Activated CD4-positive, CD25-positive, alpha-beta regulatory T cell treated with anti-CD3 and anti-CD28 coated beads, Interleukin-2, amount 50 U/mL, for 72 hours (primary cell): ENCODE measurements around the gene FRMD4A.

Experiments used
- DNase-seq: peaks from one replicate; pipeline ENCODE4 v3.0.0; 2021

The FRMD4A gene

DNA sequence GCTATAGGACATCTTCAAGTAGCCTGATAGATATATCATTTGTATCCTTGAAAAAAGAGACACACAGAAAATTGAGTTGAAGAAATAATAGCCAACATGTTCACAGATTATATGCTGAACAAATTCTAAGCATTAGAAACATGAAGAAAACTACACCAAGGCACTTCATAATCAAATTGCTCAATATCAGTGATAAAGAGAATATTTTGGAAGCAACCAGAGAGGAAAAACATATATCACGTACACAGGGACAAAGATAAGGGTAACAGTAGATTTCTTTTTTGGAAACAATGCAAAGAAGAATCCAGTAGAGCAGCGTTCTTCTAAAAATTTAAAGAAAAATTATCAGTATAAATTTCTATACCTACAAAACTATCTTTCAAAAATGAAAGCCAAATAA is 6.0 kb upstream of the FRMD4A start:
- DNase-seq, result no peak

DNA sequence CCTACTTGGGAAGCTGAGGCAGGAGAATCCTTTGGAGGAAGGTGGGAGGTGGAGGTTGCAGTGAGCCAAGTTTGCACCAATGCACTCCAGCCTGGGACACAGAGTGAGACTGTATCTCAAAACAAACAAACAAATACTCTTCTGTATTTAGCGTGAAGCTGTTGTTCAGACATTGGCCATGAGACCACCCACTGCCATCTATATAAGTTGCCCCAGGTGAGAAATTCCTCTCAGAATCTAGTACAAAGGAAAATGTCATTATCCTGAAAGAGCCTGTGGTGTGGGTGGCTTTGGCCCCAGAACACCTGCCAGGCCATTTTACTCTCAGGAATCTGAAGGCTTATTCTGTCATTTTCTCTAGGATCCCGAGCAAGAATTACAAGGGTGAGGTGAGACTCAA is 4.0 kb upstream of the FRMD4A start:
- no peak for DNase-seq

DNA sequence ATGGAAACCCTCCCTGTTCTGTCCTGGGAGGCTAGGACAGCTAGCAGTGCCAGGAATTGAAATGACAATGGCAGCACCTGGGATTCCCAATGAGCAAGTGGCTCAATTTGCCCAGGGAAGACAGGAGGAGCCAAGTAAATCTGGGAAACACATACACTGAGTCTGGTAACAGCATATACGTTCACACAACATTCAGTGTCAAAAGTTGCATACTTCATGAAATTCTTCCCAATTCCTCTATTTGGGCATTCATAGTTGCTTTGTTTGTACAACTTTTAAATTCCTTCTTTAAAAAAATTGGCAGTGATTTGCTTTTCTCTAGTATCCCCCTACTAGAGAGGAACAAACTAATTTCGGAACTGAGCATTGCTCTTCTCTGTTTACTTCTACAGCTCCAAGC is 2.9 kb upstream of the FRMD4A start:
- DNase-seq, result no peak

DNA sequence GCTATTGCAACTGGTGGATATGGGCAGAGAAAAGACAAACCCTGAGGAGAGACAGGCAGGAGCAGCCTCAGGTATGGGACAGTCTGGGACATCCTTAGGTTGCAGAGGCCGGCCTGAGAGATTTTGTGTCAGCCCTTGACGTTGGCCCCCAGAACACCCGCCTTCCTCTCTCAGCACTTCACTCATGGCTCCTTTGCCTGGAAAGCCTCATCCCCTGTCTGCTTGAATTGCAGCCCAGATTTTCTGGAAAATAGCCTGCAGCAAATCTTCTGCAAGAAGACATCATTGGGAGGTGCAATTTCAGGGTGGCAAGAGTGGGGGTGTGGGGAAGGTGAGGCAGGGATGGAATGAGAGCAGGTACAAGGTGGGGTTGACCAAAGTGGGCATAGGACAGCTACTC is 2.2 kb upstream of the FRMD4A start:
- DNase-seq, result no peak

DNA sequence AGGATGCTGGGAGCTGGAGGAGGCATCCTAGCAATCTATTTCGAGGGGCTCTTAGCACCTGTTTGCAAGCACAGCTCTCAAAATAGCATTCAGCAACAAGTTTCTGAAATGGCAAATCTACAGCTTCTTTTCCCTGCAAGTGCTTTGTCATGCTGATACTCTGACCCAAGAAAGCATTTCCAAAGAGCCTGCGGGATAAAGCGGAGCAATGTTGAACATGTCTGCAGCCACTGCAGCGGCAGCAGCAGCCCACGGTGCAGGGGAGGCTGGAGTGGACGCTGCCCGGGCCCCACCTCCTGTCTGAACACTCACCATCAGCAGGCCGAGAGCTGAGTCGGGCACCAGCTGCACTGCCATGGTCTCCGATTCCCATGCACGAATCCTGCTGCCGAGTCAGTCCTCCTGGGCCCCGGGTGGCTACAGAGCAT is 964 bp downstream of the FRMD4A start:
- DNase-seq, result no peak

DNA sequence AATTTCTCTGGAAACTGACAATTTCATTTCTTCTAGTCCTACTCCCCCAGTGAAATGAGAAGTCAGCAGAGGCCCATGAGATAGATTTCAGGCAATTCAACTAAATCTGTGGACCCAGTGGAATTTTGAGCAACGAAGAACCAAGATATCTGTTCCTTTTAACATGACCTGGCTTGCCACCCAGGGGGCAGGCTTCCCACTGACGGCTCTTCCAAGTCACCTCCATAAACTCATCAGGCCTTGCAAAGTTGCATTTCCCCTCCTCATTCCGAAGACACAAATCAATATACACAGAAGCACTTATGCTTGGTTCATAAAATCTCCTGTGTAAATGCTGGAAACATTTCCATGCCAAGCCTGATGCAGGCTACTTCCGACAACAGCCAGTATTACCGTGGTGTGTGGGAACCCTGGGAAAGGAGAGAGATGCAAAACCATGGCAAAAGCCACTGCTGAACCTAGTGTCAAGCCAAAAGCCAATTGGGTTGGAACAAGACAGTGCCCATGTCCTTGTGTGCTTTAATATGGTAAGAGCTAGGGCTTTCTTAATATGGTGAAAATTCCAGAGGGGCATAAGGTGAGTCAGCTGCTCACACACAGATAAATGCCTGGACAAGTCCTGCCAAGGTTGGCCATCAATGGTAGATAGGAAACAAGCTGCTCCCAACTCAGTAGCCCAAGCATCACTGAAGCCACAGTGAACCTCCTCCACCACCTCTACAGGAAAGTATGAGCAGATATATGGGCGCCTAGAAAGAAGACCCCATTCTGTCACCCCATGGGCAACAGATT is 1.6 kb downstream of the FRMD4A start:
- DNase-seq, result no peak

DNA sequence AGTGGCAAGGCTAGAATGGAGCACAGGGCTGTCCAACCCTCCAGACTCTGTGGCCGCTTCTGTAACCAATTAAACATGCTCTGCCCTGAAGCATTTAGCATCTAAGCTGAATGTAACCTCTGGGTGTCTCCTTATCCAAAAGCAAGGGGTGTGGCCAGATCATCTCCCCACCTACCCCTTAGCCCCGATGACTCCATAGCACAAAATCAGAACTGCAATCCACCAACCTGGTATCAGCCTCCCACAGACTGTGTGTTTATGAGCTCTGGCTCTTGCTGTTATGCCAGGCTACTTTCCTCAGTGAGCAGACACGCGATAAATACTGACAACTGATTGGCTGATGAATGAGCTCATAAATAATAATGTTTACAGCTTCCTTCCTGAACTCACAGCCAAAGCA is 3.2 kb downstream of the FRMD4A start:
- no peak for DNase-seq

DNA sequence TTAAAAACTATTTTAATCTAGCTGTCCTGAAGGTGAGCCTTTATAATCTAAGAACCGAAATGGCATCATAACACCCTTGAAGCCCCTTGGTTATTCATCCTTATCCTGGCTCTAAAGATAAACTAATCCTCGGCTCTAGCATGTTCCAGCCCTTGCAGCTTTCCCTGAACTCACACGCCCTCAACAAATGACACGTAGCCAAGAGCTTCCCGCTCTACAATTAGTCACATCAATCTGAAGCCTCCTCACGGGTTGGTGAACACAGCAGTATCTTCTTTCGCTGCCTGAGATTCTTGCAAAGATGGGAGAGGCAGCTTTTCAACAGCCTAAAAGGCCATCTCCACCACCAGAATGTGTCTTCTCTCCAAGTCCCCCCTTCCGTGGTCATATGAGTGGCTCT is 4.1 kb downstream of the FRMD4A start:
- no peak for DNase-seq

DNA sequence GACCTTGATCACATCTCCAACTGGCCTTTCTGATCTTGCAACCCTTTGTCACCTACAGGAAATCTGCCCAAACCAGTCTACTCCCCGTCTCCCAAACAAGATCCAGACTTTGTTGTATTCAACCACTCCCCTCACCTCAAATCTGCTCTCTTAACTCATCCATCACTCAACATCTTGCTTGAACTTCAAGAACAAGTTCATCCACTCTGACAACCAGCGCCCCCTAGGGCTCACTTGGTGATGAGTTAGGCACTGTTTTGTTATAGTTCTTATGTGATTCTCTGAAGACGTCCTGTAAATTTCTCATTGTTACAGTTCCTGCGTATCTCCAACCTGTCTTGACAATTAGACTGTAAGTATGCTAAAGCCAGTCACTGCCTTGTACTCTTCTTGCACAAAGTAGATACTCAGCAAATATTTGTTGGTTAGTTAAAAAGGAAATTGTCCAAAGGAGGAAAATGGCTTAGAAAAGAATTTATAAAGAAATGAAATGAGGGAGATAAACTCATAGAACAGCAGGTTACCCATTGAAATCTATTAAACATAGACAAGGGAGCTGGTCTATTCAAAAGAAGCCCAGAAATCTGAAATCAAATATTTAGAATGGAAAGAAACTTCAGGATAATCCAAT is 5.3 kb downstream of the FRMD4A start:
- peak; percentile 59 for DNase-seq

DNA sequence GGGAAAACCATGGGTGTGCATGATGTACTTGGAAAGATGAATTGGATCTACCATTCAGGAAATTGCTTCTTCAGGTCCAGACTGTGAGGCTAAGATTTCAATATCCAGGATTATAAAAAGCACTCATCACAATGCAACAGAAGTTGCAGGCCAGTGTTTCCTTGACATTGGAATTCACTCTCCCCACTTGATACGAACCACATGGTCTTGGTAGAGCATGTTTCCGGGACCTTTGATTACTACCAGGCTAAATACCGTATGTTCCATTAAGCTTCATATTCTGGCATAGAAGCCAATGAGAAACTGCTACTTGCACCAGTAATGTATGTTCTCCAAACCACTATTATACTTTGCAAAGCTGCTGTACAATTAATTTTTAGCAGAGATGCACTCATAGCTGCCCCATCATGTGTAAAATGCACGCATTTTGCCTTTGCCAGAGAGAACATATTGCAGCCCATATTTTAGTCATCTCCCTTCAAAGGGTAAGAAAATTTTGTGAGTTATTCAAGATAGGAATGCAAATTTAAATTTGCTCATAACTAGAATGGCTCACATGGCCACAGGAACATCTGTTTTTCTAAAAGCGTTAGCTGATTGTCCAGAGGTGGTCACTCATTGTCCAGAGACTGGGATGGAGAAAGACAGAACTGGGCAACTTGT is 8.1 kb downstream of the FRMD4A start:
- no peak for DNase-seq

DNA sequence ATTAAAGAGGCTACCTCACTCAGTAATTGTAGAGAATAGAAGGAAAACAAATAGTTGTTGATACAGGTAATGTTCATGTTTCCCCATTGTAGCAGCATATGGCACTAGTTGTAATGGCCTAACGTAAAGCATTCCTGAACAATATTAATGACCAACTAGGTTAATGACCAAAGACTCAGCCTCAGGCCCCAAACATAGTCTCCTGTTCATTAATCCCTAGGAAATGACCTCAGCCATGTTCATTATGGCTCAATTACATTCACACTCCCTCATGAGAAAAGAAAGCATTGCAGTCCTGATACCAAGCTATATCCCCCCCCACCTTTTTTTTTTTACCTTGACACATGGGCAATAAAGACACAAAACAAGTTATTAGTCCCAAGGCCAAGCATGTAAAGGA is 12.7 kb downstream of the FRMD4A start:
- DNase-seq, result no peak

DNA sequence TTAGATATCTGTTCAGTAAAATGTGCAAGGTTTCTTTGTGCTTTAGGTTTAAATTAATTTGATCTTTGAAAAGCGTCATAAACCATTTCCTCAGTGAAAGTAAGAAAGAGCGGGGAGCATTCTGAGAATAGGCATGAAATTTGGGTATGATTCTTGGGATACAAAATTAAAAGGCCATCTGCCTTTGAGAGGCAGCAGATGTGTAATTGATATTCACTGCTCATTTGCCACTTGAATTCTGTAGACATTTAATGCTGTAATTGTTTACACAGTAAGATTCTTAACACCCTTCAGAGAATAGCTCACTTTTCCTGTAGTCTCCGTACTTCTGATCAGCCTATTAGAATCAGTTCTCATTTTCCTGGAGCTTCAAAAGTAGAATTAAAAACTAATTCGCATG is 18.7 kb downstream of the FRMD4A start:
- no peak for DNase-seq

DNA sequence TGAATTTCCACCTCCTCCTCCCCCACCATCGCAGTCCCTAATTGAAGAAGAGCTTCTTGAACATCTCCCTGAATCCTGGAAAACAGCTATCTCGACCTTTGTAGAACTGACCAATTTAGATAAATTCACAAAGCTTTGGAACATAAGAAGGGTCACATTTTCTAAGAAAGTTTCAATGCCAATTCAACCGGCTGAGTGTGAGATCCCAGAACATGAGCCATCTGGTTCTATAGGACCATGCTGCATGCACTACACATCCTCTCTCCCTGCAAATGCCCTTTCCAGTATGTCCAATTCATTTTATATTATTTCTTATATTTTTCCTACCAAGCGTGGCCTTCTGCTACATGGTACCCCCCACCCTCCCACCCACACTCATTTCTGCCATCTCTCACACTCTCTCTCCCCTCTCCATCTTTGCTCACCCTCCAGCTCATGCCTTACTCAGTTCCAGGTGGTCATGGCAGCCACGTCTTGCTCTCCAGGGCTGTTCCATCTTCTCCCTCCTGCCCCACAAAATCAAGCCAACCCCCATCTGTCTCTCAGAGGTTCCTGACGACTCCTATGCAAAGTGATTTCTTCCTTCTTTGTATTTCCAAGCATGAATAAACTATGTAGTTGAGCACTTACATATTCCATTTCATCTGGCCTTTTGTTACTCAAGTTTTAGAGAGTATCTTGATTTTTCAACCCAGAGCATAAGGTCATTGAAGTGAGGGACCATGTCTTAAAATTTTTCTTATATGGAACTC is 19.3 kb downstream of the FRMD4A start:
- no peak for DNase-seq

DNA sequence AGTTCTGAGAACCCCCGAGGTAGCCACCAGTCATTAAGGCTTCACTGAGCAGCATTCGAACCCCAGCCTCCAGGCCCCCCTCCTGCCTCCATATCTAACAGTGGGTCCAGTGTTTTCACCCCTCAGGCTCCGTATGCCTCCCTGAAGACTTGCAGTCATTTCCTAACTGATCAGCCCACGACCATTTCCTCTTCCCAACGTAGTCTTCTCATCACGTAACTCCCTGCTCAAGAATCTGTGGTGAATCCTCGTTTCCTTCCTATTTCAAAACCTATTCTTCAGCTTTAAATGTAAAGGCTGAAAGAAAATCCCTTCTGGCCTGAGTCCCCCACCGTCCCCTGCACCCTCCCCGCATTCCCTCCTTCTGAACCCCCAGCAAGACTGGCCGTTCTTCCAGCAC is 21.1 kb downstream of the FRMD4A start:
- DNase-seq, result no peak

DNA sequence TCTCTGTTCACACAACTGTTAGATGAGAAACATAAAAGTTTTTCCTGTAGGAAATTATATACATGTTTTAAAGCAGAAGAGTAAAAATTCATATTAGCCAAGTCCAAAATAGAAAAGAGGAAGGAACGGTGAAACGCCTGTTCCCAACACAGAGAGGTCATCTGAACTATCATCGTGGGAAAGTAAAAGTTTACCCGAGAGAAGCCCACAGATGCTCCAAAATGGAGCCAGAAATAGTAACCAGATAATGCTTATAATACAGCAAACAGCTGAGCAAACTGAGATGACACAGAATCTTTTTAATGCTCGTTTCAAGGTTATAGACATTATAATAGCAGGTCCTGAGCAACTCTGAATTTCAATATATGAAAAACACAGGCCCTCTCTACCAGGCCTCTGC is 24.5 kb downstream of the FRMD4A start:
- no peak for DNase-seq

DNA sequence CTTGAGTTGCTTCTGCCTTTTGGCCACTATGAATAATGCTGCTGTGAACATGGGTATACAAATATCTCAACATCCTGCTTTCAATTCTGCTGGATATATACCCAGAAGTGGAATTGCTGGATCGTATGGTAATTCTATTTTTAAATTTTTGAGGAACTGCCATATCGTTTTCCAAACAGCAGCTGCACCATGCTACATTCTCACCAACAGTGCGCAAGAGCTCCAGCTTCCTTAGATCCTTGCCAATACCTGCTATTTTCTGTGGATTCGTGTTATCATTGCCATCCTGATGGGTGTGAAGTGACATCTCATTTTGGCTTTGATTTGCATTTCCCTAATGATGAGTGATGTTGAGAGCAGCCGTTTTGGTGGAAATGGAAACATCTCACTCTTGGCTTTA is 26.7 kb downstream of the FRMD4A start:
- no peak for DNase-seq

DNA sequence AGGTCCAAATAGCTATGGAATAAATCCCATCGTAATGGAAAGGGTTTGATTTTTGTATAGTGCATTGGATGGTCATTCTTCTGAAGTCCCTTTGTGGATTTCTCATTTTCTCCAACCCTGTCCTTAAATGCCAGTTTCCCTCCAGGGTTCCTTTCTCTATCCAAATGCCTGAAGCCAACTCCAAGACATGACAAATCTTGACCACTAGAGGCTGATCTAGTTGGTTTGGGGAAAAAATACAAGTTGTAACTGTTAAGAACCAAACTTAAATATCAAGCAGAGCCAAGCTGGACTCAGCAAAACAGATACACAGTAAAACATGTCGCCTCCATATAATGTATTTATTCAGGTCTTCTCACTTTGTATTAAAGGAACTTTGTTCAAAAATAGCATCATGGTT is 28.7 kb downstream of the FRMD4A start:
- DNase-seq, result no peak

DNA sequence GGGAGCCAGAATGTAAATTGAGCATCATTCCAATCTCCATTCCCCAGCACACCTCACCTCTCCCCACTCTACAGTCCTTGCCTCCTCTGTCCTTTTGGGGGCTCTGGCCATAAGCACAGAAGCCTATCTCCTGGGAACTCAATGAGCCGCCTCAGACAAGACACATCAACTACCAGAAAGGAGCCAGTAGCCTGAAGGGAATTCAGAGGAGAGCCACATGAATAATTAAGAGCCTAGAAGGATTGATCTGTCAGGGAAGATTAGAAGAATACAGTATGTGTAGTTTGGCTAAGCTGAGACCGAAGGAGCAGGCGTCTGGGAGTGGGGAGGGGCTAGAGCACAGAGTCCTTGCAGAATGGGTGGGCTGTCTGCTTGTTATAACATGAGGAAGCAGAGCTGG is 31.2 kb downstream of the FRMD4A start:
- no peak for DNase-seq

DNA sequence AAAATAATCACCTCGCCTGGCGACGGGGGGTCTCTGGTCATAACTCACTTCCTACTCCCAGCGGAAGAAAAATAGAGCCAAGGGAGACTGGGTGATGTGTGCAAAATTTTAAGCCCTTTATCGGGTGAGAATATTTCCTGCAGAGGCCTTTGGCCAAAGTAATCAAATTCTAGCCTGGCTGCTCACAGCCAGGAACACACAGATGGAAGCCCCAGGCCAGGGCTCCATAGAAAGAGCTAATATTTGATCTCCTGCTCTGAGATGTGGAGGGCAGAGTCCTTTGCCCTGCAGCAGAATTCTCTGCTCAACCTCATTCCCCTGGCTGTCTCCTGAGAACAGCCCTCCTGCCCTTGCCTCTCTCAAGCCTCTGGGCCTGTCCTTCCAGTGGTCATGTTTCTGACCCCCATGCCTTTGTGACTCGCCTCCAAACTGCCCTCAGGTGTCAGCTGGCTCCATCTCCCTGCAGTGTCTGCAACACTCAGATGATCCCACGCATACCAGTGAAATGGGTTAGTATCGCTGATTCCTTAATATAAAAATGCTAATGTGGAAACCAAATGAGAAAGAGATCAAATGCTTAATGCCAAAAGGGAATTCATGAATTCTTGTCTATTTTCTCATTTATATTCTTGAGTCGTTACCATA is 34.5 kb downstream of the FRMD4A start:
- DNase-seq, result no peak

DNA sequence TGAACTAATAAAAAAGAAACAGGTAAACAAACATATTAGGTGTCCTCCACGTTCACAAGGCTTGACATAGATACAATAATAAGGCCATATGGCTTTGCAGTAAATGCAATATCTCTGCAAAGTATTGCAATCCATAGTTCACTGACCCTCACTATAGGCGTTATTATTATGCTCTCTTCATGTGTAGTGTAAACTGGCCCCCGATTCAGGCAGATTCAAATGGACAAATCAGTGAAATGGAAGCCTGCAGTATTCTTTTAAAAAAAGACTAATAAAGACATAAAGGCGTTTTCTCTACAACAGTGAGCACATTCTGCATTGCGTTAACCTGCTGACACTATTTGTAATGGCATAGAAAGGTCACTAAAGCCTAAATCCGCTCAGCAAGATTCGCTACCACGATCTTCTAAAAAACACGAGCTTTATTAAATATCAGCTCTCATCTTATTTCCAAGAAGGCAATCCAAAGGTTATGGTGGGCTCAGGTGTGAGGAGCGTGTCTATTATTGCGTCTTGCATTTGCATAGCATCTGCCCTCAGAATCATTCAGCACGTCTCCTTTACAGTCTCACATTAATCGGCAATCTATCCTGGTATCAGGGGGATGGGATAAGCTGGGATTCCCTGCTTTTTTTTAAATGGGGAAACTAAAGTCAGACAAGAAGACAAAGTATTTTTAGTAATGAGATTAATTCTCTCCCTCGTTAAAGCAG is 36.2 kb downstream of the FRMD4A start:
- no peak for DNase-seq

DNA sequence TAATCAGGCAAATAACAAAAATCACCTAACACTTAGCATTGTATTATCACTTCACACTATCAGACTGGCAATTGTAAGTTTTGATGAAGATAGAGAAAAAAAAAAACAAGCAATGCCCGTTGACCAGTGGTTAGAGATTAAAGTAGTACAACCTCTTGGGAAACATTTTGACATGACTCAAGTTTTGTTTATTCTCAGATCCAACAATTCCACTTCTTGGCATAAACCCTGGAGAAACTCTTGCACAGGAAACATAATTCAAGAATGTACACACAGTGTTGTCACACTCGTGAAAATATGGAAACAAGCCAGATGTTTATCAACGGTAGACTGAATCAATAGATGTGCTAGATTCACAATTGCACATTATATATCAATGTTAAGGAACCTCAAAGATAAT is 37.2 kb downstream of the FRMD4A start:
- no peak for DNase-seq

DNA sequence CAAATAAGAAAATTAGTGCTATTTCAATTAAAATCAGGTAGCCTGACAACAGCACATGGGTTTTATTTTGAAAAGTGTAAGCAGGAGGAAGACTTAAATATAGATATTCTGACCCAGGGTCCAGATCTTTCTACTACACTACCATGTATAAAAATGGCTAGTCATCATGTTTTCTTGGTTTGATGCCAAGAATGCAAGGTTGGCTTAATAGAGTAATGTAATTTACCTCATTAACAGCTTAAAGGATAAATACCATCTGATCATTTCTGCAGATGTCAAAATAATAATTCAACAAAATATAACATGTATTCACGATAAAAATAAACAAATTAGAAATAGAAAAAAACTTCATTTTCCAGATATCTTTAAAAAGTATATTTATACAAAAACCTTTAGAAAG is 39.4 kb downstream of the FRMD4A start:
- DNase-seq, result no peak
